ENCODE results near the gene DNM3. TPM values are rescaled to one million over a fixed set of nuclear protein-coding genes. Genes with fewer than 3 reads are reported as not detected.

The DNM3 gene
- total and polyA plus RNA-seq, 2 of the 8 experiments (the other 6 are each of a cell fraction or from before 2014, with no cell fraction given) = 2.0 to 8.5 TPM

GRCh38 chr1:172236958-172237357, 395.7 kb downstream of the DNM3 start (continued):
- no peak for TF ChIP-seq CHD7 (IDR thresholded peaks at IDR 0.05; ENCODE audit: insufficient replicate concordance, low read length)
- no peak for TF ChIP-seq JUND (IDR thresholded peaks at IDR 0.05; ENCODE audit: low read length)
- no peak for TF ChIP-seq JUN (IDR thresholded peaks at IDR 0.05; ENCODE audit: low read depth, low read length)

All from H1 (cell line).